OCI-LY1 (cell line): ENCODE results near the gene JPT1.

ENCODE experiments used
- CTCF ChIP-seq: fragments of 200-600 bp; sonication (generic), shearing (Covaris generic); IDR thresholded peaks from 2 replicates; pipeline ENCODE4 v1.5.1; 2017; ENCODE audit warnings: mild to moderate bottlenecking, antibody characterized with exemption, low read length, moderate library complexity, mixed read lengths
- EZH2 ChIP-seq: fragments of 200-600 bp; sonication (generic), shearing (Covaris generic); IDR thresholded peaks from 2 replicates; pipeline ENCODE4 v1.8.0; 2017; ENCODE audit warnings: borderline replicate concordance, mixed run types, mild to moderate bottlenecking, antibody characterized with exemption, low read length, moderate library complexity, mixed read lengths

- TF ChIP-seq CTCF, result no peak
- no peak for TF ChIP-seq EZH2
Measured at GRCh38 chr17:75163074-75163473, 8.8 kb upstream of the JPT1 start.
